HFF-Myc (cell line): ENCODE measurements around the gene TRPC3.
"Not testable (repeated sequence)": the region's sequence is repeated elsewhere in the genome, so short reads cannot be mapped to it uniquely, and the experiment has no call there.

ENCODE experiments used
- DNase-seq: peaks from one replicate; pipeline ENCODE4 v3.0.0-alpha.2; 2011; ENCODE audit warnings: low read depth; ENCODE audit errors: extremely low read depth
- H3K4me3 ChIP-seq: replicated peaks from 2 replicates; pipeline ENCODE4 v1.5.1; 2011; ENCODE audit warnings: low read depth, mild to moderate bottlenecking, control low read depth, low read length
- CTCF ChIP-seq: IDR thresholded peaks from 2 replicates; pipeline ENCODE4 v1.5.1; 2012; ENCODE audit warnings: mild to moderate bottlenecking, low read depth, low read length, control low read depth; ENCODE audit errors: missing control alignments

The TRPC3 gene

GRCh38 chr4:121938282-121939092 lies 13.4 kb downstream of the TRPC3 start:
- no peak for DNase-seq
- H3K4me3 ChIP-seq = no peak overlapping the region
- no peak for TF ChIP-seq CTCF

GRCh38 chr4:121936101-121936500 lies 15.8 kb downstream of the TRPC3 start:
- DNase-seq = no peak
- TF ChIP-seq CTCF = no peak
- H3K4me3 ChIP-seq = no peak overlapping the region

GRCh38 chr4:121934635-121935034 lies 17.2 kb downstream of the TRPC3 start:
- TF ChIP-seq CTCF = no peak
- H3K4me3 ChIP-seq = no peak overlapping the region
- no peak for DNase-seq

GRCh38 chr4:121932212-121932974 lies 19.5 kb downstream of the TRPC3 start:
- TF ChIP-seq CTCF = no peak
- H3K4me3 ChIP-seq = no peak overlapping the region
- DNase-seq = no peak

- no peak for TF ChIP-seq CTCF
- no peak overlapping the region for H3K4me3 ChIP-seq
- DNase-seq = no peak
Observed at GRCh38 chr4:121930304-121930703, 21.6 kb downstream of the TRPC3 start.

- no peak overlapping the region for H3K4me3 ChIP-seq
- no peak for TF ChIP-seq CTCF
- DNase-seq = no peak
Observed at GRCh38 chr4:121927948-121928347, 23.9 kb downstream of the TRPC3 start.

GRCh38 chr4:121926490-121926889 lies 25.4 kb downstream of the TRPC3 start:
- not testable (repeated sequence) for DNase-seq, H3K4me3 ChIP-seq
